MCF 10A (cell line): ENCODE data around the gene USP47. TPM values are rescaled to one million over a fixed set of nuclear protein-coding genes. Genes with fewer than 3 reads are reported as not detected.

Experiments
- BruUV-seq: library from RNA; stranded (reverse); fragments of 400-500 nt; replicated peaks from 2 replicates; lab custom pipeline; 2021; lab: Mats Ljungman, UMichigan
- CTCF ChIA-PET: fragments of 300-600 bp; sonication (Branson Sonifier 250); formaldehyde crosslinking; extraction: SDS; loops from one replicate; lab custom pipeline; 2021; ENCODE audit warnings: antibody characterized with exemption, inconsistent platforms; lab: Yijun Ruan, JAX
- POLR2A ChIA-PET: fragments of 300-600, 350-650 bp; sonication (Branson Sonifier 250); formaldehyde crosslinking; extraction: SDS; loops from one replicate; lab custom pipeline; 2020; ENCODE audit warnings: antibody characterized with exemption, inconsistent platforms; lab: Yijun Ruan, JAX
- DNase-seq: peaks from one replicate; pipeline ENCODE4 v3.0.0-alpha.2; 2018; ENCODE audit not compliant: unreplicated experiment
- H3K27ac Mint-ChIP-seq: one replicate; pipeline ENCODE4 v1.8.0; 2022; ENCODE audit warnings: mild to moderate bottlenecking, low read depth, mixed read lengths; ENCODE audit not compliant: unreplicated experiment
- H3K27me3 Mint-ChIP-seq: one replicate; pipeline ENCODE4 v1.8.0; 2022; ENCODE audit warnings: mixed read lengths; ENCODE audit not compliant: insufficient read depth, unreplicated experiment
- H3K36me3 Mint-ChIP-seq: one replicate; pipeline ENCODE4 v1.8.0; 2022; ENCODE audit warnings: mild to moderate bottlenecking, moderate library complexity, mixed read lengths; ENCODE audit not compliant: insufficient read depth, unreplicated experiment
- H3K4me1 Mint-ChIP-seq: one replicate; pipeline ENCODE4 v1.8.0; 2022; ENCODE audit warnings: mixed read lengths; ENCODE audit not compliant: insufficient read depth, unreplicated experiment
- H3K4me3 Mint-ChIP-seq: one replicate; pipeline ENCODE4 v1.8.0; 2022; ENCODE audit warnings: mild to moderate bottlenecking, moderate library complexity, mixed read lengths; ENCODE audit not compliant: unreplicated experiment
- H3K9me3 Mint-ChIP-seq: one replicate; pipeline ENCODE4 v1.8.0; 2022; ENCODE audit warnings: mixed read lengths; ENCODE audit not compliant: unreplicated experiment
- CTCF ChIP-seq: fragments of 200-600 bp; IDR thresholded peaks from one replicate; pipeline ENCODE4 v1.8.0; 2022; ENCODE audit warnings: antibody characterized with exemption, mild to moderate bottlenecking; ENCODE audit not compliant: unreplicated experiment
- intact Hi-C: fragments of 100-400 bp; cut with micrococcal nuclease; formaldehyde crosslinking; loops from 2 replicates; pipeline ENCODE4 v1.14.1; 2022
- total RNA-seq: library from RNA; stranded (reverse); gene quantifications from 2 replicates; pipeline ENCODE4 v1.2.3, GENCODE V29; 2022

The USP47 gene
- total RNA-seq, 1 experiment from 2014 or later = 41.6 TPM

- CTCF ChIA-PET = no interaction called here
- peak; percentile 49 for DNase-seq
- POLR2A ChIA-PET = interaction anchor here (0.7 to 0.8 kb wide), 2 partner anchors 9 to 29 kb away, joined by 3 to 4 read pairs; no protein-coding TSS in a partner anchor
- Mint-ChIP-seq H3K4me1 (peaks cover 19% of the 10 kb centered on the region), H3K27ac (peak overlapping the region; percentile 84), H3K36me3 (peaks cover 43% of the 10 kb centered on the region), H3K4me3 (no peak overlapping the region), H3K9me3 (no peaks in the 10 kb centered on the region), H3K27me3 (no peaks in the 10 kb centered on the region)
- no TSS peak for BruUV-seq
- TF ChIP-seq CTCF = no peak
- intact Hi-C loops = loop anchor here (5.0 kb wide), 1 partner anchor 120 kb away; no protein-coding TSS in a partner anchor
Measured at GRCh38 chr11:11916981-11917399, 75.2 kb downstream of the USP47 start.

- no peaks in the 10 kb centered on the region for H3K9me3 Mint-ChIP-seq
- H3K4me3 Mint-ChIP-seq = peak overlapping the region; percentile 18
- CTCF ChIA-PET = interaction anchor here (0.9 kb wide), 1 partner anchor 235 kb away, joined by 7 read pairs; no protein-coding TSS in a partner anchor
- POLR2A ChIA-PET = interaction anchor here (0.7 kb wide), 2 partner anchors 121 to 390 kb away, joined by 3 to 5 read pairs; no protein-coding TSS in a partner anchor
- no peak for TF ChIP-seq CTCF
- no peak for DNase-seq
- peaks cover 6% of the 10 kb centered on the region for H3K4me1 Mint-ChIP-seq
- no peak overlapping the region for H3K27ac Mint-ChIP-seq
- BruUV-seq = no TSS peak
- peaks cover 41% of the 10 kb centered on the region for H3K36me3 Mint-ChIP-seq
- intact Hi-C loops = no loop called here
- H3K27me3 Mint-ChIP-seq = no peaks in the 10 kb centered on the region
Measured at GRCh38 chr11:11923828-11924227, 82.1 kb downstream of the USP47 start.

- ChIA-PET POLR2A (no interaction called here), CTCF (interaction anchor here (0.8 to 3.2 kb wide), 2 partner anchors 114 to 1139 kb away, joined by 3 to 11 read pairs; no protein-coding TSS in a partner anchor)
- intact Hi-C loops = loop anchor here (2.0 to 5.0 kb wide), 3 partner anchors 182 to 353 kb away; partner anchors contain the start of gene MICAL2
- H3K4me3 Mint-ChIP-seq = no peak overlapping the region
- no TSS peak for BruUV-seq
- H3K36me3 Mint-ChIP-seq = peaks cover 43% of the 10 kb centered on the region
- H3K9me3 Mint-ChIP-seq = no peaks in the 10 kb centered on the region
- no peaks in the 10 kb centered on the region for H3K4me1 Mint-ChIP-seq
- DNase-seq = no peak
- H3K27ac Mint-ChIP-seq = no peak overlapping the region
- TF ChIP-seq CTCF = no peak
- no peaks in the 10 kb centered on the region for H3K27me3 Mint-ChIP-seq
Measured at GRCh38 chr11:11929920-11930319, 88.1 kb downstream of the USP47 start.

- no peak overlapping the region for H3K27ac Mint-ChIP-seq
- peak; percentile 80 for DNase-seq
- no peaks in the 10 kb centered on the region for H3K4me1 Mint-ChIP-seq
- H3K36me3 Mint-ChIP-seq = peaks cover 42% of the 10 kb centered on the region
- no peaks in the 10 kb centered on the region for H3K9me3 Mint-ChIP-seq
- no TSS peak for BruUV-seq
- no peaks in the 10 kb centered on the region for H3K27me3 Mint-ChIP-seq
- peak; percentile 80 for TF ChIP-seq CTCF
- H3K4me3 Mint-ChIP-seq = no peak overlapping the region
- POLR2A ChIA-PET = interaction anchor here (0.8 to 2.3 kb wide), 9 partner anchors 11 to 353 kb away, joined by 3 to 15 read pairs (median 4); no protein-coding TSS in a partner anchor
- CTCF ChIA-PET = interaction anchor here (0.5 to 2.6 kb wide), 27 partner anchors 10 to 811 kb away, joined by 3 to 61 read pairs (median 4); no protein-coding TSS in a partner anchor
- intact Hi-C loops = loop anchor here (1.0 to 5.0 kb wide), 4 partner anchors 113 to 351 kb away; partner anchors contain the start of gene MICAL2
Measured at GRCh38 chr11:11931461-11932055, 89.8 kb downstream of the USP47 start.
